ES-I3 (cell line): ENCODE measurements around the gene BNC2.
A peak's percentile ranks its signal among the peaks of the same experiment; 100 is the strongest.

ENCODE experiments used
- H3K36me3 ChIP-seq: 2 replicates; pipeline ENCODE4 v1.6.1; 2013; ENCODE audit warnings: mild to moderate bottlenecking, low read length, control low read depth, moderate library complexity; ENCODE audit not compliant: insufficient read depth
- H3K4me1 ChIP-seq: 2 replicates; pipeline ENCODE4 v1.6.1; 2013; ENCODE audit warnings: mild to moderate bottlenecking, control low read depth, low read length; ENCODE audit not compliant: insufficient read depth
- H3K9ac ChIP-seq: 2 replicates; pipeline ENCODE4 v1.6.1; 2013; ENCODE audit warnings: low read depth, mild to moderate bottlenecking, low read length, moderate library complexity
- H3K9me3 ChIP-seq: 2 replicates; pipeline ENCODE4 v1.6.1; 2013; ENCODE audit warnings: mild to moderate bottlenecking, low read length, moderate library complexity; ENCODE audit not compliant: control insufficient read depth, insufficient read depth

BNC2 gene

DNA sequence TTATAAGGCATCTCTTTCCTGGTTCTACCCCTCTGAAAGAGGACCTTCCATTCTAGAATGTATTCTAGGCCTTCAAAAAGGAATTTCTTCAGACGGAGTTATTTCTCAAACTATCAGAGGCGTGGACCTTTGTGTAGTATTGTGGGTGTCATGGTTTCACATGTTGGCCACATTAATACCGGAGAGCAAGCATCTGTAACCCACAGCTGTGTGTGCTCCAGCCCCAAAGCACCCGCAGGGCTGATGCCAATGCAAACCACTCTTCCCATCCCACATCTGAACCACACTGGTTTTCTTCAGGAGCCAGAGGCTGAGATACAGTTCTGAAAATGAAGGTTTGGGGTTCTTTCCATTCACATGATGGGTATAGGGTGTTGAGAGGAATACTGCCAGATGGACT is 127.1 kb downstream of the BNC2 start:
- no peaks in the 10 kb centered on the region for H3K36me3 ChIP-seq
- peaks cover 2% of the 10 kb centered on the region; the same call in 1 of the 2 replicates for H3K4me1 ChIP-seq
- no peaks in the 10 kb centered on the region for H3K9me3 ChIP-seq
- no peak overlapping the region for H3K9ac ChIP-seq

- Histone ChIP-seq H3K9me3 (no peaks in the 10 kb centered on the region; the same call in 1 of the 2 replicates), H3K36me3 (no peaks in the 10 kb centered on the region), H3K4me1 (peaks cover 13% of the 10 kb centered on the region; the same call in 1 of the 2 replicates), H3K9ac (no peak overlapping the region)
Observed at GRCh38 chr9:16735001-16735400, 135.5 kb downstream of the BNC2 start.

DNA sequence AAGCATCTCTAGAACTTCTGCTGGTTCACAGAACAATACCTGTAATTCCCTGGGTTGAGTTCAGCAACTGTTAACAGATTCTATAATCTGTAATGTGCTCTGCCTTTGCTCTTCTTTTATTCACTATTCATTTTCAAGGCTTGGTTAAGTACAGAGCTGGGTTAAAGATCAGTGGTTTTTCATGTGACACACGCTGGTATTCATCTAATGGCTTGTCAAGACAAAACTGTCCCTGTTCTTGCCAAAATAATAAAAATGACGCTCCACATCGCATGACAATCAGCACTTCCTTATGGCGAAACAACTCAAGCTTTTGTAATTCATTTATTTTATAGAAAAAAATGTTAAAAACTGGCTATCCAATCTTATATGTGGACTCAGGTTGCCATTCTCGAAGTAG is 137.9 kb downstream of the BNC2 start:
- Histone ChIP-seq H3K4me1 (peaks cover 30% of the 10 kb centered on the region), H3K9me3 (no peaks in the 10 kb centered on the region; the same call in 1 of the 2 replicates), H3K36me3 (no peaks in the 10 kb centered on the region), H3K9ac (no peak overlapping the region)

GRCh38 chr9:16730162-16730561 is 140.3 kb downstream of the BNC2 start:
- Histone ChIP-seq H3K4me1 (peaks cover 33% of the 10 kb centered on the region), H3K9me3 (no peaks in the 10 kb centered on the region), H3K9ac (peak overlapping the region; percentile 1; the same call in 1 of the 2 replicates), H3K36me3 (no peaks in the 10 kb centered on the region)

- Histone ChIP-seq H3K36me3 (no peaks in the 10 kb centered on the region), H3K9me3 (no peaks in the 10 kb centered on the region), H3K9ac (0 out of 2 replicates have a peak overlapping the region, but pooled peaks have one; percentile 1), H3K4me1 (peaks cover 33% of the 10 kb centered on the region)
Observed at GRCh38 chr9:16729651-16730050, 140.8 kb downstream of the BNC2 start.

- Histone ChIP-seq H3K36me3 (no peaks in the 10 kb centered on the region), H3K9me3 (no peaks in the 10 kb centered on the region), H3K4me1 (peaks cover 33% of the 10 kb centered on the region), H3K9ac (peak overlapping the region; percentile 89; the same call in 1 of the 2 replicates)
Observed at GRCh38 chr9:16728137-16728508, 142.3 kb downstream of the BNC2 start.

GRCh38 chr9:16727452-16728136 is 142.9 kb downstream of the BNC2 start:
- H3K4me1 ChIP-seq, result peaks cover 33% of the 10 kb centered on the region
- no peaks in the 10 kb centered on the region for H3K9me3 ChIP-seq
- peak overlapping the region; percentile 89 for H3K9ac ChIP-seq
- no peaks in the 10 kb centered on the region for H3K36me3 ChIP-seq

DNA sequence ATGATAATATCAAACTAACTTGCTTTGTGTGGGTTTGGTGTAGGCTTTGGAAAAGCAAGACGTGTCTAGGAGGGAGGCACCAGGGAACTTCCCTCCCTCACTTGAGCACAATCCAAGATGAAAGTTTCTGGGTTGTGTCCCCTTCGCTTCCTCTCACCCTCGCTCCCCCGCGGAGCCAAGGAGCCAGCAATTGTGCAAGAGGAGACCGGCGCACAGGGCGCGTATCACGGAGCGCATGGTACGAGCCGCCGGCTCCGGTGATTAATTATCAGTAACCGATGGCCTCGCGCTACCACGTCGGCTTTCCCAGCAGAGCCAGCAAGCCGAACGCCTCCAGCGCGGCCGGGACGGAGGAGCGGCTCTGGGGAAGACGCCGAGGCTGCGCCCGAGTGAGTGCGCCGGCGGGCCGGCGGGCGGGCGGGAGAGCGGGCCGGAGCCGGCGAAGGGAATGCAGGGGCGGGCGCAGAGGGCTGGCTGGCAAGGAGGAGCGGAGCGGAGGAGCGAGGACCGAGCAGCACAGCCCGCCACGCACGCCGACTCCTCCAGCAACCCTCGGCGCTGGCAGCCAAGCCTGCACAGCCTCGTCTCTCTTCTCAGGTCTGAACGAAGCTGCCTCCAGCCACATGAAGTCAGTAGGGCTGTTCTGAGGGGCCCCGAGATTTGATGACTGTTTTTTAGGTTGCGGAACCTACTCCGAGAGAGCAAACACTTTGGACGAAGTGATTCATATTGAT is 143.6 kb downstream of the BNC2 start:
- Histone ChIP-seq H3K4me1 (peaks cover 27% of the 10 kb centered on the region), H3K9me3 (no peaks in the 10 kb centered on the region), H3K36me3 (no peaks in the 10 kb centered on the region), H3K9ac (peak overlapping the region; percentile 89)

DNA sequence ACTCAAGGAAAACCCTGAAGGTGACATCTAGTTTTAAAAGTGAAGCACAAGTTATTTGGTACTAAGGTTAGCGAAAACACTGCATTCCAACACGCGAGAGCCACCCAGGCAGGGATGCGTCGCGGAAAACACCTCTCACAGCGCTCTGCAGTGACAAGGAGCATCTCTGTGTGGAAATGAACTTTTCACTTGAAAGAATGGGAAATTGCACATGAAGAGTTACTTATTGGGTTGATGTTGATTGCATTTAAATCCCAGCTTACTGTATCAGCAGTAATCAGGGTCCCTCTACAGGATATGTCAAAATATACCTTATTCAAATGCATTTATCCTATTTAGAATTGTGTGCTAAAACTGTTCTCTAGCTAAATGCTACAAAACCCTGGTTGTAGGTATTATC is 144.4 kb downstream of the BNC2 start:
- H3K4me1 ChIP-seq, result peaks cover 27% of the 10 kb centered on the region
- H3K9me3 ChIP-seq, result no peaks in the 10 kb centered on the region
- H3K9ac ChIP-seq, result peak overlapping the region; percentile 89; the same call in 1 of the 2 replicates
- no peaks in the 10 kb centered on the region for H3K36me3 ChIP-seq

GRCh38 chr9:16725066-16725465 is 145.4 kb downstream of the BNC2 start:
- Histone ChIP-seq H3K36me3 (no peaks in the 10 kb centered on the region), H3K4me1 (peaks cover 21% of the 10 kb centered on the region), H3K9ac (no peak overlapping the region), H3K9me3 (no peaks in the 10 kb centered on the region)

DNA sequence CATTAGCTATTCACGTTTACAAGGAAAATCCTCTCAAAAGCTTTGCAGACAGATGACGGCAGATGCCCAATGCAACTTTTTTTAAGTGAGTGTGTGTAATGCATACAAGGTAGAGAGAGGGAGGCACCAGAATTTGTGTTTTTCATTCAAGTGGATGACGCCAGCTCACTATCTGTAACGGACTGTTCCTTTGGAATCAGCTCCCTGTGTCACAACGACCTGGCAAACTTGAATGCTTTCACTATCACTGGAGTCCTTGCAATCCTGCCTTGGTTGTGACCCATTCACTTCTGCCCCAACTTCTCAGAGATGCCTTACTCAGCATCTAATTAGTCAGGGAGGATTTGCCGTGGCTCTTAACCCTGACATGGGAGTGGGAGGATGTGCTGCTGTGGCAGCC is 148.5 kb downstream of the BNC2 start:
- no peaks in the 10 kb centered on the region for H3K36me3 ChIP-seq
- H3K9ac ChIP-seq, result no peak overlapping the region
- H3K9me3 ChIP-seq, result no peaks in the 10 kb centered on the region
- peaks cover 19% of the 10 kb centered on the region for H3K4me1 ChIP-seq

DNA sequence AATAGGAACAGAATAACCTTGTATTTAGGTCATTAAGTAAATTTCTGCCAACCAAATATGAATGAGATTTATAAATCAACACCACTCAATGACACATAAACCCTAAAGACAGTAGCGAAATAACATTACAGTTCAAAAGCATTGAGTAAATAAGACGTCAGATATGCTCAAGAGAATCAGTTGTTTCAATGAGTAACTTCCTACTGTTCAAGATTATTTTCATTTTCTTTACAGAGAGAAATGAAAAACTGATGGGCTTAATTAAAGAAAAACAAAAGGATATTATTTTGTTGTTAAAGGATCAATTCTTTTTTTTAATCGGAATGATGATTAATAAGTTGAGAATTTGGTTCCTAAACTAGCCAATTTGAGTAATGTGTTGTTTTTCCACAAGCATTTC is 150.1 kb downstream of the BNC2 start:
- H3K36me3 ChIP-seq, result no peaks in the 10 kb centered on the region
- H3K9me3 ChIP-seq, result no peaks in the 10 kb centered on the region
- H3K4me1 ChIP-seq, result peaks cover 17% of the 10 kb centered on the region
- no peak overlapping the region for H3K9ac ChIP-seq

GRCh38 chr9:16719921-16720320 is 150.5 kb downstream of the BNC2 start:
- H3K9ac ChIP-seq, result no peak overlapping the region
- H3K9me3 ChIP-seq, result no peaks in the 10 kb centered on the region
- H3K4me1 ChIP-seq, result peaks cover 17% of the 10 kb centered on the region
- no peaks in the 10 kb centered on the region for H3K36me3 ChIP-seq

DNA sequence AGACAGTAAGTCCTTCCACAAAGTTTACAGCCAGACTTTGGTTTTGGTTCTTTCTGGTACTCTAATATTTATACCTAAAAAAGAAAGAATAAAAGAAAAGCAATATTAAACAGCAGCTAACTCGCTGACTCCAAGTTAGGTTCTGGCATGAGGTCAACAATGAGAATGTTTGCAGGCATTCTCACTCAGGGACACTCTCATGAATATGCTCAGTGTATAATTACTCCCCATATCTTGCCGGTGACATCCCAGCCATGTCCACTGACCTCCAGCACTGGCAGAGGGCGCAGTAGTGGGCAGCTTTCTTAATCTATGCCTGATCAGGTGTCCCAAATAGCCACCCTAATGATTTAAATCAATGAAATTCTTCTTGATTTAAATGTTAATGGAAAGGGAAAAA is 151.5 kb downstream of the BNC2 start:
- Histone ChIP-seq H3K4me1 (peaks cover 21% of the 10 kb centered on the region), H3K9ac (no peak overlapping the region), H3K36me3 (no peaks in the 10 kb centered on the region), H3K9me3 (no peaks in the 10 kb centered on the region)

DNA sequence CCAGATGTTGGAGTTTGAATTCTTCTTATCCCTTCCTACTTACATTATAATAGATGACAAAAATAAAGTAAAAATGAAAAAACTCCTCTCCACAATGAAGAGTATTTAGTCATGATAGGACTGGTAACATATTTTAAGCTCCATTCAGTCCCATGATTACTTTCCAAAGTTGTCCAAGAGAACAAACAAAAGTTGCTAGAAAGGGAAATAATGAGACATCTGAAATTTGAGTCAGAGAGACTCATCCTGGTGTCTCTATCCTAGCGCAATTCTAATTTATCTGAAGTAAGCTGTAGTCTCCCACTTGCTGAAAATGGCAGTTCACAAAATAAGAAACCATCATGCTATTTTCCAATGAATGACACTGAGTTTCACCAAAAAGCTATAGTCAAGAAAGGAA is 152.2 kb downstream of the BNC2 start:
- Histone ChIP-seq H3K9ac (no peak overlapping the region), H3K36me3 (no peaks in the 10 kb centered on the region), H3K4me1 (peaks cover 21% of the 10 kb centered on the region), H3K9me3 (no peaks in the 10 kb centered on the region)
